Gastroesophageal sphincter (tissue), 4 donors: ENCODE data around the gene NPAS1. TPM values are rescaled to one million over a fixed set of nuclear protein-coding genes. Genes with fewer than 3 reads are reported as not detected.

Experiments
- ATAC-seq: fragments of 150-250 bp; one replicate; pipeline ENCODE4 v1.9.1; 2016; ENCODE audit warnings: mild to moderate bottlenecking, moderate library complexity
- H3K27ac ChIP-seq, 4 donors: fragments of 200-600 bp; sonication (generic) in 3 of 4; 1 replicate in 3 of 4; 2 replicates in 1 of 4; pipeline ENCODE4 v1.5.1; 2016 to 2019
- H3K27me3 ChIP-seq: fragments of 200-600 bp; sonication (generic); one replicate; pipeline ENCODE4 v1.5.1; 2019
- H3K36me3 ChIP-seq, 2 donors: fragments of 200-600 bp; sonication (generic); one replicate each; pipeline ENCODE4 v1.5.1; 2019; ENCODE audit warnings: control low read depth in 1 of 2
- H3K4me1 ChIP-seq, 3 donors: fragments of 200-600 bp; sonication (generic); 1 replicate in 2 of 3; 2 replicates in 1 of 3; pipeline ENCODE4 v1.5.1; 2016 to 2019; ENCODE audit warnings: control low read depth in 2 of 3
- H3K4me3 ChIP-seq, 2 donors: fragments of 200-600 bp; sonication (generic); one replicate each; pipeline ENCODE4 v1.5.1; 2019; ENCODE audit warnings: mild to moderate bottlenecking in 1 of 2, moderate library complexity in 1 of 2
- H3K9me3 ChIP-seq, 3 donors: fragments of 200-600 bp; sonication (generic); one replicate each; pipeline ENCODE4 v1.5.1; 2017 to 2019; ENCODE audit warnings: control low read depth in 2 of 3
- CTCF ChIP-seq, 4 experiments: fragments of 200-600 bp in 2 of 4; fragments of 450-650 bp in 2 of 4; sonication (generic) in 1 of 4; IDR thresholded peaks; one replicate each; pipeline ENCODE4 v1.5.1; 2017 to 2019; ENCODE audit warnings: antibody characterized with exemption in 4 of 4, mild to moderate bottlenecking in 2 of 4, moderate library complexity in 2 of 4
- EP300 ChIP-seq: sonication (generic); formaldehyde crosslinking; IDR thresholded peaks from one replicate; pipeline ENCODE4 v1.6.1; 2017; ENCODE audit warnings: antibody characterized with exemption, mild to moderate bottlenecking
- POLR2A ChIP-seq, 2 donors: fragments of 450-650 bp; IDR thresholded peaks; one replicate each; pipeline ENCODE4 v1.6.1; 2017; ENCODE audit warnings: antibody characterized with exemption in 2 of 2, mild to moderate bottlenecking in 2 of 2, moderate library complexity in 1 of 2
- POLR2AphosphoS5 ChIP-seq: sonication (generic); formaldehyde crosslinking; IDR thresholded peaks from one replicate; pipeline ENCODE4 v1.6.1; 2017; ENCODE audit warnings: antibody characterized with exemption
- WGBS, 2 donors: methylation state at CpG; one replicate each; pipeline ENCODE4 v1.1.5; 2018; ENCODE audit warnings: low coverage in 1 of 2; 5-methylcytosine and 5-hydroxymethylcytosine counted together
- total RNA-seq, 4 donors: library from RNA; depleted of rRNA; stranded (reverse); fragments of >200 nt; gene quantifications; one replicate each; pipeline ENCODE4 v1.1.0, GENCODE V29; 2016

Gene NPAS1
- total RNA-seq, 4 donors from 2014 or later = 0.85 TPM; not detected in 3

- no peaks in the 10 kb centered on the region for H3K9me3 ChIP-seq
- ATAC-seq = no peak
- H3K27me3 ChIP-seq = no peaks in the 10 kb centered on the region
- no peaks in the 10 kb centered on the region for H3K36me3 ChIP-seq
- WGBS, 2 donors = 62 to 68% methylated on average over 12 to 15 of the region's 16 CpGs
- TF ChIP-seq POLR2A (IDR thresholded peaks at IDR 0.05) (no peak), EP300 (no peak), POLR2AphosphoS5 (no peak), CTCF (IDR thresholded peaks at IDR 0.05) (no peak)
- peak overlapping the region; percentile 52 to 92 (median 87) for H3K27ac ChIP-seq
- no peak overlapping the region for H3K4me3 ChIP-seq
- peaks cover 14 to 100% (median 42%) of the 10 kb centered on the region in 3 donors for H3K4me1 ChIP-seq
These were observed 44.4 kb upstream of the NPAS1 start for GRCh38 chr19:46975011-46975924.

- WGBS, 2 donors = 5 to 15% methylated on average over 3 to 4 of the region's 18 CpGs
- Histone ChIP-seq H3K27ac (peak overlapping the region; percentile 52 to 92 (median 87)), H3K4me1 (peaks cover 14 to 100% (median 50%) of the 10 kb centered on the region in 3 donors)
These were observed 43.5 kb upstream of the NPAS1 start for GRCh38 chr19:46975925-46976782.

GRCh38 chr19:46976845-46977320 lies 42.8 kb upstream of the NPAS1 start:
- no peaks in the 10 kb centered on the region for H3K9me3 ChIP-seq
- peak overlapping the region; percentile 6 to 92 (median 87) for H3K27ac ChIP-seq
- peak; percentile 15 for ATAC-seq
- TF ChIP-seq POLR2AphosphoS5 = no peak
- TF ChIP-seq CTCF (IDR thresholded peaks at IDR 0.05) = peak in 1 of 4 experiments; percentile 0
- WGBS, 2 donors = 33 to 60% methylated on average over 1 to 2 of the region's 8 CpGs
- no peaks in the 10 kb centered on the region for H3K27me3 ChIP-seq
- no peaks in the 10 kb centered on the region for H3K36me3 ChIP-seq
- no peak overlapping the region for H3K4me3 ChIP-seq
- peaks cover 14 to 100% (median 58%) of the 10 kb centered on the region in 3 donors for H3K4me1 ChIP-seq

More at GRCh38 chr19:46975925-46976782, 43.5 kb upstream of the NPAS1 start:
- peak in 1 of 4 experiments; percentile 8 for TF ChIP-seq CTCF (IDR thresholded peaks at IDR 0.05)
- TF ChIP-seq POLR2AphosphoS5 = peak; percentile 87
- TF ChIP-seq EP300 = no peak
- no peaks in the 10 kb centered on the region for H3K27me3 ChIP-seq
- H3K36me3 ChIP-seq = no peaks in the 10 kb centered on the region
- no peaks in the 10 kb centered on the region for H3K9me3 ChIP-seq
- peak overlapping the region in 1 of 2 donors; percentile 6 for H3K4me3 ChIP-seq
- peak; percentile 94 for ATAC-seq

GRCh38 chr19:46977548-46977947 lies 42.1 kb upstream of the NPAS1 start:
- 43% methylated on average over 5 of the region's 7 CpGs; no CpG with 5 or more reads in 1 of the 2 donors for WGBS, 2 donors
- H3K27me3 ChIP-seq = no peaks in the 10 kb centered on the region
- H3K27ac ChIP-seq = peak overlapping the region; percentile 6 to 92 (median 87)
- no peaks in the 10 kb centered on the region for H3K36me3 ChIP-seq
- H3K9me3 ChIP-seq = no peaks in the 10 kb centered on the region
- TF ChIP-seq CTCF (IDR thresholded peaks at IDR 0.05) (no peak), POLR2A (IDR thresholded peaks at IDR 0.05) (no peak), POLR2AphosphoS5 (no peak), EP300 (no peak)
- peaks cover 14 to 100% (median 64%) of the 10 kb centered on the region in 3 donors for H3K4me1 ChIP-seq
- ATAC-seq = no peak
- no peak overlapping the region for H3K4me3 ChIP-seq
